HG03196 (cell line): ENCODE measurements around the gene DNAJC11.
A peak's percentile ranks its signal among the peaks of the same experiment; 100 is the strongest.

Experiments used
- ATAC-seq: cut with Tn5 transposase; IDR thresholded peaks from one replicate; pipeline ENCODE4 v1.9.1; 2021; ENCODE audit not compliant: unreplicated experiment

The DNAJC11 gene

GRCh38 chr1:6625584-6626149 is 75.9 kb downstream of the DNAJC11 start:
- ATAC-seq: peak; percentile 19

- peak; percentile 78 for ATAC-seq
Observed at GRCh38 chr1:6624710-6625583, 76.7 kb downstream of the DNAJC11 start, which contains the start of gene THAP3. THAP3 (plus strand) TSS chr1:6624868; CDS start chr1:6625219, 351 bp downstream.

- ATAC-seq: no peak
Observed at GRCh38 chr1:6623269-6623965, 78.2 kb downstream of the DNAJC11 start.

- ATAC-seq: no peak
Observed at GRCh38 chr1:6622396-6623152, 79.0 kb downstream of the DNAJC11 start.

GRCh38 chr1:6621429-6622391 is 79.9 kb downstream of the DNAJC11 start:
- no peak for ATAC-seq

- no peak for ATAC-seq
Observed at GRCh38 chr1:6619045-6619444, 82.6 kb downstream of the DNAJC11 start.

GRCh38 chr1:6614929-6615785 is 86.5 kb downstream of the DNAJC11 start:
- ATAC-seq: no peak

- ATAC-seq: no peak
Observed at GRCh38 chr1:6614019-6614928, 87.3 kb downstream of the DNAJC11 start.

GRCh38 chr1:6613361-6614018 is 88.1 kb downstream of the DNAJC11 start, which contains the start of gene PHF13:
PHF13 (plus strand) TSS chr1:6613731; CDS start chr1:6614067, 336 bp downstream.
- peak; percentile 93 for ATAC-seq

- ATAC-seq: peak; percentile 41
Observed at GRCh38 chr1:6612641-6613360, 88.8 kb downstream of the DNAJC11 start.

- no peak for ATAC-seq
Observed at GRCh38 chr1:6603915-6604558, 97.6 kb downstream of the DNAJC11 start.

GRCh38 chr1:6603238-6603914 is 98.2 kb downstream of the DNAJC11 start:
- peak; percentile 16 for ATAC-seq

GRCh38 chr1:6602669-6603237 is 98.9 kb downstream of the DNAJC11 start, which contains the start of gene KLHL21:
KLHL21 (minus strand) TSS chr1:6602869; CDS start chr1:6602817, 52 bp downstream.
- ATAC-seq: peak; percentile 57

GRCh38 chr1:6601923-6602668 is 99.5 kb downstream of the DNAJC11 start:
- no peak for ATAC-seq
